Thoracic aorta (tissue), 2 donors: ENCODE data around the gene TRANK1. TPM values are rescaled to one million over a fixed set of nuclear protein-coding genes. Genes with fewer than 3 reads are reported as not detected.

Experiments
- ATAC-seq: fragments of 150-250 bp; one replicate; pipeline ENCODE4 v1.8.0; 2017; ENCODE audit warnings: low read depth; ENCODE audit not compliant: insufficient number of reproducible peaks, low FRiP score
- DNase-seq: peaks from one replicate; pipeline ENCODE4 v3.0.0-alpha.2; 2020; ENCODE audit warnings: low spot score
- H3K27ac ChIP-seq, 2 donors: fragments of 200-600 bp; sonication (generic); 1 replicate in 1 of 2; 2 replicates in 1 of 2; pipeline ENCODE4 v1.5.1; 2016; ENCODE audit warnings: mild to moderate bottlenecking in 2 of 2, moderate library complexity in 2 of 2
- H3K27me3 ChIP-seq: fragments of 200-600 bp; sonication (generic); replicated peaks from 2 replicates; pipeline ENCODE4 v1.6.0; 2016; ENCODE audit warnings: mild to moderate bottlenecking; ENCODE audit not compliant: insufficient read depth
- H3K36me3 ChIP-seq: fragments of 200-600 bp; sonication (generic); one replicate; pipeline ENCODE4 v1.5.1; 2016
- H3K4me1 ChIP-seq, 2 donors: fragments of 200-600 bp; sonication (generic); 1 replicate in 1 of 2; 2 replicates in 1 of 2; pipeline versions ENCODE4 v1.5.1 to v1.6.0; 2016; ENCODE audit warnings: low read depth in 2 of 2, mild to moderate bottlenecking in 1 of 2; ENCODE audit not compliant: control insufficient read depth in 1 of 2
- H3K4me3 ChIP-seq: fragments of 200-600 bp; sonication (generic); 2 replicates; pipeline ENCODE4 v1.5.1; 2016; ENCODE audit warnings: mild to moderate bottlenecking
- H3K9me3 ChIP-seq: fragments of 200-600 bp; sonication (generic); 2 replicates; pipeline ENCODE4 v1.5.1; 2016
- CTCF ChIP-seq: fragments of 200-600 bp; sonication (generic); IDR thresholded peaks from one replicate; pipeline ENCODE4 v1.5.1; 2019; ENCODE audit warnings: antibody characterized with exemption
- total RNA-seq, 2 donors: library from RNA; depleted of rRNA; stranded (reverse); fragments of >200 nt; gene quantifications; one replicate each; pipeline versions ENCODE4 v1.1.0 to v1.2.3, GENCODE V29; 2016

The TRANK1 gene
- total RNA-seq, 2 donors from 2014 or later = 21.3 to 31.6 TPM

GRCh38 chr3:36875397-36875796 lies 69.5 kb downstream of the TRANK1 start:
- no peak for DNase-seq
- Histone ChIP-seq H3K27ac (no peak overlapping the region), H3K4me1 (no peaks in the 10 kb centered on the region), H3K27me3 (no peaks in the 10 kb centered on the region), H3K36me3 (peaks cover 3% of the 10 kb centered on the region), H3K4me3 (no peak overlapping the region), H3K9me3 (no peaks in the 10 kb centered on the region)
- no peak for TF ChIP-seq CTCF
- ATAC-seq = no peak

GRCh38 chr3:36874424-36874823 lies 70.4 kb downstream of the TRANK1 start:
- TF ChIP-seq CTCF = no peak
- ATAC-seq = no peak
- DNase-seq = no peak
- Histone ChIP-seq H3K27ac (no peak overlapping the region), H3K9me3 (no peaks in the 10 kb centered on the region), H3K4me3 (no peak overlapping the region), H3K27me3 (no peaks in the 10 kb centered on the region), H3K4me1 (no peaks in the 10 kb centered on the region), H3K36me3 (peaks cover 3% of the 10 kb centered on the region)

- ATAC-seq (no peak), DNase-seq (no peak)
- Histone ChIP-seq H3K4me3 (no peak overlapping the region), H3K9me3 (no peaks in the 10 kb centered on the region), H3K27me3 (no peaks in the 10 kb centered on the region), H3K27ac (no peak overlapping the region), H3K4me1 (no peaks in the 10 kb centered on the region), H3K36me3 (peaks cover 3% of the 10 kb centered on the region)
- no peak for TF ChIP-seq CTCF
Observed at GRCh38 chr3:36871379-36872126, 73.3 kb downstream of the TRANK1 start.

- Histone ChIP-seq H3K4me1 (no peaks in the 10 kb centered on the region), H3K9me3 (no peaks in the 10 kb centered on the region), H3K4me3 (no peak overlapping the region), H3K27me3 (no peaks in the 10 kb centered on the region), H3K36me3 (peaks cover 3% of the 10 kb centered on the region), H3K27ac (no peak overlapping the region)
- ATAC-seq (peak; percentile 78), DNase-seq (no peak)
- peak; percentile 75 for TF ChIP-seq CTCF
Observed at GRCh38 chr3:36868614-36869436, 76.0 kb downstream of the TRANK1 start.

GRCh38 chr3:36867810-36868209 lies 77.0 kb downstream of the TRANK1 start:
- Histone ChIP-seq H3K4me3 (no peak overlapping the region), H3K27ac (no peak overlapping the region), H3K27me3 (no peaks in the 10 kb centered on the region), H3K9me3 (no peaks in the 10 kb centered on the region), H3K36me3 (peaks cover 3% of the 10 kb centered on the region), H3K4me1 (no peaks in the 10 kb centered on the region)
- no peak for TF ChIP-seq CTCF
- no peak for DNase-seq
- no peak for ATAC-seq
